ENCODE data around the gene ITPR2.
A peak's percentile ranks its signal among the peaks of the same experiment; 100 is the strongest.
"Not testable (repeated sequence)": the region's sequence is repeated elsewhere in the genome, so short reads cannot be mapped to it uniquely, and the experiment has no call there.

The ITPR2 gene

GRCh38 chr12:26661399-26661798, 171.6 kb downstream of the ITPR2 start:
- no peak for DNase-seq (ENCODE audit: low spot score)

DNA sequence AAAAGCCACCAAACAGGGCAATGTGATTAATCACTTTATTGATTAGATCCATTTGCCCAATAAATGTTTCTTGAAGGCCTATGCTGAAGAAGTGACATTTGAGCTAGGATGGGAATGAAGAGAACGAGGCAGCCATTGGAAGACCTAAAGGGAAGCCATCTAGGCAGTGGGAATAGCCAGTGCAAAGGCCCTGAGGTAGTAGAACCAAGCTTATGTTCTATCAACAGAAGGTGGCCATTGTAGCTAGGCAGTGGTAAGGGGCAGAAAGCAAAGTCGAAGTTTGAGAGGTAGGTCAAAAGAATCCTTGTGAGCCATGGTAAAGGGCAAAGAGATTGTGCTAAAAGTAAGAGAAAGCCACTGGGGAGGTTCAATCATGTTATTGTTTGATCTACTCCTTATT, 173.1 kb downstream of the ITPR2 start:
- no peak for DNase-seq (ENCODE audit: low spot score)

GRCh38 chr12:26658991-26659390, 174.0 kb downstream of the ITPR2 start:
- peak; percentile 67 for DNase-seq (ENCODE audit: low spot score)

GRCh38 chr12:26654623-26655022, 178.4 kb downstream of the ITPR2 start:
- DNase-seq (ENCODE audit: low spot score) = no peak

DNA sequence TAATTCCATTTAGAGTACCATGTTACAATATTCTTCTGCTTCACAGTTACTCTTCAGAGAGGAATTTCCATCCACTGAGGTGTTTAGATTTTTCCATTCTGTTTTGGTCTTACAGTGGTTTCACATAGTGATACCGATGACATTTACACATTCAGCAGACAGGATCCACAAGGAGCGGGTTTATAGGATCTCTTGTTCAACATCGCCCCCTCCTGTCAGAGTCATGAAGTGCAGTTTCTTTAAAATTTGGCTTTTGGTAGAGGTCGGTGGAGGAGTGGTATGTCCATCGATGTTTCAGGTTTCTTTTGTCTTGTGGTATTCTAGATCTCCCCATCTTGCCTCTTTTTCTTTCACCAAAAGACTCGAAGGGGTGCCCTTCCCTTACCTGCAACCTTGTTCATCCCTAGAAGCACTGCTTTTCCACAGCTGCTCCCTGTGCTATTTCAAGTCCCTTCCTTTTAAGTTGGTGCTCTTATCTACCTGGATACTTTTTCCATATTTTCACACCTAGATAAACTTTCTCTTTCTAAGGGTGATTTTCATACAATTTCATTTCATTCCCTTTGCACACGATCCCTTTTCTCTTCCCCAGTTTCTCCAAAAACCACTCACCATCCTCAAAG, 181.3 kb downstream of the ITPR2 start:
- peak; percentile 76 for DNase-seq (ENCODE audit: low spot score)

DNA sequence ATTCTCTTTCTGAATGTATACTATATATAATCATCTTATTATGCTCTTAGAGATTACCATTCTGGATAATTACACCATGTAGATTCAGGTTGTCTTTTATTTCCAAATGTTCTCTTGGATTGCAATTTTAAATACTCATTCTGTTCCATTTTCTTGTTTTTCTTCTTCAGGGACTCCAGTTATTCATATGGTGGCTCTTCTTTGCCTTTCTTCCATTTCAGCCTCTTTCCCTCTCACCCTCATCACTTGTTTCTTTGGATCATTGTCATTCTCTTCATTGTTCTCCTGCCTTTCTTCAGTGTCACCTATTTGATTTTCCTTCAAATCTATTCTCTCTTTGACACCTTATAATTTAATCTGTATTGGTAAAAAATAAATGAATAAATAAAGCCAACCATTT, 182.0 kb downstream of the ITPR2 start:
- no peak for DNase-seq (ENCODE audit: low spot score)

DNA sequence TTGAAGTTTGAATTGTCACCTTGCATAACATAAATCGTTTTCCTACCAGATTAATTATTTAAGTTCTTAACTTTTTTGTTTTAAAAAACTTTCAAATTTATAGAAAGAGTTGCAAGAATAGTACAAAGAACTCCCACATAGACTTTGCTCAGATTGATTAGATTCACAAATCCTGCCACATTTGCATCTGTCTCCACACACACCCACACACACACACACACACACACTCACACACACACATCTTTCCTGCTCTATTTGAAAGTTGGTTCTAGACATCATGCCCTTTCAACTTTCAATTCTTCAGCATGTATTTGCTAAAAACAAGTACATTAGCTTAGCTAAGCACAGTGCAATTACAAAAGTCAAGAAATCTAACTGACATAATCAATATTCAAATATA, 184.0 kb downstream of the ITPR2 start:
- no peak for DNase-seq (ENCODE audit: low spot score)

- DNase-seq (ENCODE audit: low spot score) = peak; percentile 76
Measured at GRCh38 chr12:26648584-26648983, 184.4 kb downstream of the ITPR2 start.

GRCh38 chr12:26648066-26648465, 184.9 kb downstream of the ITPR2 start:
- DNase-seq (ENCODE audit: low spot score) = no peak

DNA sequence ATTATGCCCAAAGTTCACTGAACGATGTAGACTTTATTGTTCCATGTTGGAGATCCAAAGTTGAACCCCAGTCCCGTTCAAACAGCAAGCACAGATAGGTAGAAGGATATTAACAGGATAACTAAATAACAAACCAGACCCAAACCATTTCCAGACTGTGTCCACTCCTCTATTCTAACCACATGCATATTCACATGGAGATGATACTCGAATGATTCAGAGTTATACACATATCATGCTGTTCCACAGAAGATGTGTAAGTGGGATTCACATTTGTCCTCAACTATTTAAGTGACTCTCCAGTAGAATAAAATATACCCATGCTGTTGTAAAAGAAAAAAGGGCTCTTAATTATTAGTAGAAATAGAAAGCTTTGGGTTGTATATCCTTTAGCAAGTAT, 185.9 kb downstream of the ITPR2 start:
- DNase-seq (ENCODE audit: low spot score) = no peak

- DNase-seq (ENCODE audit: low spot score) = no peak
Measured at GRCh38 chr12:26646571-26646970, 186.4 kb downstream of the ITPR2 start.

GRCh38 chr12:26644376-26644775, 188.6 kb downstream of the ITPR2 start:
- DNase-seq (ENCODE audit: low spot score) = not testable (repeated sequence)

- DNase-seq (ENCODE audit: low spot score) = no peak
Measured at GRCh38 chr12:26643532-26644315, 189.3 kb downstream of the ITPR2 start.

GRCh38 chr12:26642361-26642760, 190.6 kb downstream of the ITPR2 start:
- DNase-seq (ENCODE audit: low spot score) = no peak

DNA sequence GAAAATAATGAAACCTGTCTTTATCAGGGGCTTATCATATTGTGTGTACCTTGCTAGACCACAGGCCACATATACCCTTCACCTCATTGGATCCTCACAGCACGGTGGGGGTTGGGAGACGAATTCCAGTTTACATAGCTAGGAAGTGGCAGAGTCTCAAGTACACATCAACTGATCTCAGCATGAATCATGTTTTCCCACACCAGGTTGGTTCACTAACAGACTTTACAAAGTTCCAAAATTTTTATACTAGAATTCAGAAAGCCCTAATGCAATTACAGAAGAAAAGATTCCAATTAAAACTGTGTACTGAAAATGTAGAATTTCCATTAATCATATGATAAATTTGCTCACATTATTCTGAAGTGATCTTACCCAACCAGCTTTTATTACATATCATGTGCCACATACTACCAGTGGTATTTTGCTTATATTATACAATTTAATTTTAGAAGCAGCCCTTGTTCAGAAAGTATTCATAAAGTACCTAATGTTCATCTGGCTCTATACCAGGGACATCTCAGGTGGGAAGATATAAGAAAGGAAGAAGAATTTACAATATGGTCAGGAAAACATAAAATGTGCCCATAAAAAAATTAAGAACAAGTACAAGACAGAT, 196.2 kb downstream of the ITPR2 start:
- peak; percentile 25 for DNase-seq (ENCODE audit: low spot score)

DNA sequence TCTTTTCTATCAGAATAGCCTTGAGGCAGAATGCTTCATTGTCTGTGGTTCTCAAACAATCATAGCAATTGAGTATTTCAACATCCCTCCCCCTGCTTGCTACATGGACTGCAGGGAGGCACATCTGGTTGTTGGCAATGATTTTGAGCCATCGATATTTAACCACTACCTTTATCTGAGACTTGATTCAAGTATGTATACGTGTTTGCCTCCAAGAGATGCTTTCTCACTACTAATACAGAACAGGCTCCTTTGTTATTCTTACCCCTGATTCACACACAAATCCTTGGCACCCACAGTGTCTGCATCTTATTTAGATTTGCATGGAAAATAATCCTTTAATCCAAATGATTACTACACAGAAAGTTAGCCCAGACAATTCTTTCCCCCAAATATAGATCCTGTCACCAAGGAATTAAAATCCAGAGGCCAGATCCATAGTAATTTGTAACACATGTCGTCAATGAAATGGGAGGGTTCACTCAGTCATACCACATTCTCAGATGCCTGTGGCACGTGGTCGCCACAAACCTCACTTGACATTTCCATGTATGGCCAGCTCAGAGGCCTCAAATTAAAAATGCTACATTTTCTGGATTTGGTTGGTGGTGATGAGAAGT, 199.3 kb downstream of the ITPR2 start:
- DNase-seq (ENCODE audit: low spot score) = peak; percentile 73

DNA sequence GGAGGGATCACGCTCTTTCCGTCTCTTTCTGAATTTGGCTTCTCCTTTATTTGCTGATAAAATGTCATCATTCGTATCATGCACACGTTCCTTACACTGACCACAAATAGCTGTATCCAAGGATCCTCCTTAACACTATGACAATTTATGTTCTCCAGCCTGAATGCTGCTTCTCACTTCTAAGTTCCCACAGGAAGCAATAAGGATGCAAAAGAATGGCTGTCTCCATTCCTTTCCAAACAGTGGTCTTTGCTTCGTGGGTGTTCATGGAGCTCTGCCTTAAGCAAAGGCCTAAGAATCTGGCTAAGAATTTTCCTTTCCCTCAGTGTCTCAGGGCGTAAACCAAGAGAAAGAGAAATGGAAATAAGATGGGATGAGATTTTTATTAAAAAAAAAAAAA, 200.2 kb downstream of the ITPR2 start:
- DNase-seq (ENCODE audit: low spot score) = no peak

- DNase-seq (ENCODE audit: low spot score) = no peak
Measured at GRCh38 chr12:26631846-26632245, 201.1 kb downstream of the ITPR2 start.

DNA sequence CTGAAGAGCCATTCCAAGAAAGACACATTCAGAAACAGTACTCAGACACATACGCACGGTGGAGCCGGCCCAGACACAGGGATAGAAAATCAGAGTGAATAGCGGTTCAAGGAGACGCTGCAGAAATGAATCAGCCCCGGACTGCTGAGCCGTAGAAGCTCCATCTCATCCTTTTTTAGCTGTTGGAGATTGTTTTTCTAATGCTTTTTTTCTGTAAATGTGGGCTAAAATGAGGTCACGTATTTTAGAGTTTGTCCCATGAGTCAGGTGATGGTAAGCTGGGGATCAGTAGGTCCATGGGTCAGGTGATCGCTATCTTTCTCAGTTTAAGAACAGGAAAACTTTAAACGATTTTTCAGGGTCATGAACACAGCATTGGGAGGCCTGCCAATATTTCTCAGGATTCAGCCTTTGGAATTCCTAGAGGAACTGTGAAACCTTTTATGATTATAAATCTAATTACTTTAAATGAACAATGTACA, 202.4 kb downstream of the ITPR2 start:
- peak; percentile 11 for DNase-seq (ENCODE audit: low spot score)

GRCh38 chr12:26629864-26630263, 203.1 kb downstream of the ITPR2 start:
- DNase-seq (ENCODE audit: low spot score) = peak; percentile 20

- no peak for DNase-seq (ENCODE audit: low spot score)
Measured at GRCh38 chr12:26628234-26628633, 204.8 kb downstream of the ITPR2 start.

DNA sequence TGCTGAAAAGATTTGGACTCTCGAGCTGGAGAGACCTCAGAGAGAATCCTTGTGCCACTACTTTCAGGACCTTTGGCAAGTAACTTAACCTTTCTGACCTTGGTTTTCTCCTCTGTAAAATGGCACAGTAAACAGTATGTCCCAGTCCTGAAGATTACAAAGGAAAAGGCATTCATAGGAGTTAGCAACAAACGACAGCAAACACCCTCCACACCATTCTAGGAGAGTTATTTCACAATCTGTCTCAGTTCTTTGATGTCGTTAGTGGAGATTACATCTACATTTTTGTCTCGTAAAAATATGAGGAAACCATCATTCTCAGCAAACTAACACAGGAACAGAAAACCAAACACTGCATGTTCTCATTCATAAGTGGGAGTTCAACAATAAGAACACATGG, 205.7 kb downstream of the ITPR2 start:
- DNase-seq (ENCODE audit: low spot score) = no peak

DNA sequence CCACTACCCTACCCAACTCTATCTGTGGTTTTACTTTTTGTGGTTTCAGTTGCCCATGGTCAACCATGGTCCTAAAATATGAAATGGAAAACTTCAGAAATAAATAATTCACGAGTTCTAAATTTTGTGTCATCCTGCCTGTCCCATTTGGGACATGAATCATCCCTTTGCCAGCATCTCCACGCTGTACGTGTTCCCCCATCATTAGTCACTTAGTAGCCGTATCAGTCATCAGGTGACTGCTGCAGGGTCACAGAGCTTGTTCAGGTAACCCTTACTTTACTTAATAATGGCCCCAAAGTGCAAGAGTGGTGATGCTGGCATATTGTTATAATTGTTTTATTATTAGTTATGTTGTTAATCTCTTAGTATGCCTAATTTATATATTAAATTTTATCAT, 209.9 kb downstream of the ITPR2 start:
- no peak for DNase-seq (ENCODE audit: low spot score)

All from GM03348 (cell line).